H1 (cell line): ENCODE data around the gene TMEM254. TPM values are rescaled to one million over a fixed set of nuclear protein-coding genes. Genes with fewer than 3 reads are reported as not detected.

ENCODE experiments used
- GTF2F1 ChIP-seq: IDR thresholded peaks from 2 replicates; pipeline ENCODE4 v1.6.1; 2012; ENCODE audit warnings: low read depth, low read length, improper control_type of control experiment, borderline replicate concordance
- KDM1A ChIP-seq: fragments of 200-600, 300-600 bp; sonication (generic); IDR thresholded peaks from 2 replicates; pipeline ENCODE4 v1.7.1; 2016; ENCODE audit warnings: mild to moderate bottlenecking, low read length, borderline replicate concordance
- NRF1 ChIP-seq: IDR thresholded peaks from 2 replicates; pipeline ENCODE4 v1.6.1; 2011; ENCODE audit warnings: mild to moderate bottlenecking, low read depth, low read length, improper control_type of control experiment
- SIX5 ChIP-seq: IDR thresholded peaks from 2 replicates; pipeline ENCODE4 v1.6.1; 2011; ENCODE audit warnings: mild to moderate bottlenecking, low read depth, low read length
- polyA plus RNA-seq, 7 experiments: library from polyadenylated mRNA; depleted of rRNA in 3 of 7; stranded (reverse) in 5 of 7; unstranded in 2 of 7; fragments of >200 nt in 5 of 7; fragments of 200-250 nt in 2 of 7; gene quantifications; 1 replicate in 5 of 7; 2 replicates in 1 of 7; 4 replicates in 1 of 7; pipeline versions ENCODE4 v1.2.1 to v1.2.3, GENCODE V29; 2011 to 2013; ENCODE audit warnings: missing spikeins in 2 of 7, mixed read lengths in 2 of 7
- total RNA-seq: library from RNA; stranded (reverse); fragmentation: NEBNext Ultra II Directional; extraction: Animal tissue kit (Norgen Biotek cat#: 25700); gene quantifications from 2 replicates; pipeline ENCODE4 v1.2.1, GENCODE V29; 2021
- TF ChIP-seq, protein P1 (sequence below): fragments of 300-600 bp; sonication (generic); IDR thresholded peaks from 2 replicates; pipeline ENCODE4 v1.7.1; 2012; ENCODE audit warnings: low read length, moderate library complexity, mild to moderate bottlenecking, inconsistent platforms; ENCODE audit not compliant: insufficient replicate concordance

TMEM254 gene
- total and polyA plus RNA-seq, 2 of the 8 experiments (the other 6 are each of a cell fraction or from before 2014, with no cell fraction given) = 26.9 to 61.2 TPM

DNA sequence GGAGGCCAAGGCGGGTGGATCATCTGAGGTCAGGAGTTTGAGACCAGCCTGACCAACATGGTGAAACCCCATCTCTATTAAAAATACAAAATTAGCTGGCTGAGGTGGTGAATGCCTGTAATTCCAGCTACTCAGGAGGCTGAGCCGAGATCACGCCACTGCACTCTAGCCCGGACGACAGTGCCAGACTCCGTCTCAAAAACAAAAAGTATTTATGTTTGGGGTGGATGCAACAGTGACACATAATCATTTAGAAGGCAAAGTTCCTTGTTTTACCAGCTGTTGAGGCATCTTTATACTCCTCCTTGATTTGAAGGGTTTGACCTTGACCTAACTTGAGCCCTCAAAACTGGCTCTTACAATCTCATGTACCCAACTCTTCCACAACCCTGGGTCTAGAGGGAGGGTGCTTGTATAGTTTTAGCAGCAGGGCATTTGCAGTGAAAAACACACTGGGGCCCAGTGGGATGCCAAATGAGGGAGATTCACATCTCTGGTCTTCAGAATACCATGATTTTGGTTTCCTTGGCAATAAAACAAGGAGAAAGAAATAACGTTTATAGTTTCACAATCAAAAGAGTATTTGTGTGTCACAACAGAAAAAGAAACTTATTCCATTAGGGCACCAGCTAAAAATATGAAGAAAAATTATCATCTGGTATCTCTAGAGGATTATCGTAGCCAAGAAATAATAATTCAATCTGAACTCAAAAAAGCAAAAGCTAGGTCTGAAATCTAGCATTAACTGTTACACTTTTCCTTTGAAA is 14.2 kb upstream of the TMEM254 start (continued):
- TF ChIP-seq NRF1 (no peak), GTF2F1 (no peak), KDM1A (no peak), SIX5 (no peak)
- TF ChIP-seq, protein P1, sequence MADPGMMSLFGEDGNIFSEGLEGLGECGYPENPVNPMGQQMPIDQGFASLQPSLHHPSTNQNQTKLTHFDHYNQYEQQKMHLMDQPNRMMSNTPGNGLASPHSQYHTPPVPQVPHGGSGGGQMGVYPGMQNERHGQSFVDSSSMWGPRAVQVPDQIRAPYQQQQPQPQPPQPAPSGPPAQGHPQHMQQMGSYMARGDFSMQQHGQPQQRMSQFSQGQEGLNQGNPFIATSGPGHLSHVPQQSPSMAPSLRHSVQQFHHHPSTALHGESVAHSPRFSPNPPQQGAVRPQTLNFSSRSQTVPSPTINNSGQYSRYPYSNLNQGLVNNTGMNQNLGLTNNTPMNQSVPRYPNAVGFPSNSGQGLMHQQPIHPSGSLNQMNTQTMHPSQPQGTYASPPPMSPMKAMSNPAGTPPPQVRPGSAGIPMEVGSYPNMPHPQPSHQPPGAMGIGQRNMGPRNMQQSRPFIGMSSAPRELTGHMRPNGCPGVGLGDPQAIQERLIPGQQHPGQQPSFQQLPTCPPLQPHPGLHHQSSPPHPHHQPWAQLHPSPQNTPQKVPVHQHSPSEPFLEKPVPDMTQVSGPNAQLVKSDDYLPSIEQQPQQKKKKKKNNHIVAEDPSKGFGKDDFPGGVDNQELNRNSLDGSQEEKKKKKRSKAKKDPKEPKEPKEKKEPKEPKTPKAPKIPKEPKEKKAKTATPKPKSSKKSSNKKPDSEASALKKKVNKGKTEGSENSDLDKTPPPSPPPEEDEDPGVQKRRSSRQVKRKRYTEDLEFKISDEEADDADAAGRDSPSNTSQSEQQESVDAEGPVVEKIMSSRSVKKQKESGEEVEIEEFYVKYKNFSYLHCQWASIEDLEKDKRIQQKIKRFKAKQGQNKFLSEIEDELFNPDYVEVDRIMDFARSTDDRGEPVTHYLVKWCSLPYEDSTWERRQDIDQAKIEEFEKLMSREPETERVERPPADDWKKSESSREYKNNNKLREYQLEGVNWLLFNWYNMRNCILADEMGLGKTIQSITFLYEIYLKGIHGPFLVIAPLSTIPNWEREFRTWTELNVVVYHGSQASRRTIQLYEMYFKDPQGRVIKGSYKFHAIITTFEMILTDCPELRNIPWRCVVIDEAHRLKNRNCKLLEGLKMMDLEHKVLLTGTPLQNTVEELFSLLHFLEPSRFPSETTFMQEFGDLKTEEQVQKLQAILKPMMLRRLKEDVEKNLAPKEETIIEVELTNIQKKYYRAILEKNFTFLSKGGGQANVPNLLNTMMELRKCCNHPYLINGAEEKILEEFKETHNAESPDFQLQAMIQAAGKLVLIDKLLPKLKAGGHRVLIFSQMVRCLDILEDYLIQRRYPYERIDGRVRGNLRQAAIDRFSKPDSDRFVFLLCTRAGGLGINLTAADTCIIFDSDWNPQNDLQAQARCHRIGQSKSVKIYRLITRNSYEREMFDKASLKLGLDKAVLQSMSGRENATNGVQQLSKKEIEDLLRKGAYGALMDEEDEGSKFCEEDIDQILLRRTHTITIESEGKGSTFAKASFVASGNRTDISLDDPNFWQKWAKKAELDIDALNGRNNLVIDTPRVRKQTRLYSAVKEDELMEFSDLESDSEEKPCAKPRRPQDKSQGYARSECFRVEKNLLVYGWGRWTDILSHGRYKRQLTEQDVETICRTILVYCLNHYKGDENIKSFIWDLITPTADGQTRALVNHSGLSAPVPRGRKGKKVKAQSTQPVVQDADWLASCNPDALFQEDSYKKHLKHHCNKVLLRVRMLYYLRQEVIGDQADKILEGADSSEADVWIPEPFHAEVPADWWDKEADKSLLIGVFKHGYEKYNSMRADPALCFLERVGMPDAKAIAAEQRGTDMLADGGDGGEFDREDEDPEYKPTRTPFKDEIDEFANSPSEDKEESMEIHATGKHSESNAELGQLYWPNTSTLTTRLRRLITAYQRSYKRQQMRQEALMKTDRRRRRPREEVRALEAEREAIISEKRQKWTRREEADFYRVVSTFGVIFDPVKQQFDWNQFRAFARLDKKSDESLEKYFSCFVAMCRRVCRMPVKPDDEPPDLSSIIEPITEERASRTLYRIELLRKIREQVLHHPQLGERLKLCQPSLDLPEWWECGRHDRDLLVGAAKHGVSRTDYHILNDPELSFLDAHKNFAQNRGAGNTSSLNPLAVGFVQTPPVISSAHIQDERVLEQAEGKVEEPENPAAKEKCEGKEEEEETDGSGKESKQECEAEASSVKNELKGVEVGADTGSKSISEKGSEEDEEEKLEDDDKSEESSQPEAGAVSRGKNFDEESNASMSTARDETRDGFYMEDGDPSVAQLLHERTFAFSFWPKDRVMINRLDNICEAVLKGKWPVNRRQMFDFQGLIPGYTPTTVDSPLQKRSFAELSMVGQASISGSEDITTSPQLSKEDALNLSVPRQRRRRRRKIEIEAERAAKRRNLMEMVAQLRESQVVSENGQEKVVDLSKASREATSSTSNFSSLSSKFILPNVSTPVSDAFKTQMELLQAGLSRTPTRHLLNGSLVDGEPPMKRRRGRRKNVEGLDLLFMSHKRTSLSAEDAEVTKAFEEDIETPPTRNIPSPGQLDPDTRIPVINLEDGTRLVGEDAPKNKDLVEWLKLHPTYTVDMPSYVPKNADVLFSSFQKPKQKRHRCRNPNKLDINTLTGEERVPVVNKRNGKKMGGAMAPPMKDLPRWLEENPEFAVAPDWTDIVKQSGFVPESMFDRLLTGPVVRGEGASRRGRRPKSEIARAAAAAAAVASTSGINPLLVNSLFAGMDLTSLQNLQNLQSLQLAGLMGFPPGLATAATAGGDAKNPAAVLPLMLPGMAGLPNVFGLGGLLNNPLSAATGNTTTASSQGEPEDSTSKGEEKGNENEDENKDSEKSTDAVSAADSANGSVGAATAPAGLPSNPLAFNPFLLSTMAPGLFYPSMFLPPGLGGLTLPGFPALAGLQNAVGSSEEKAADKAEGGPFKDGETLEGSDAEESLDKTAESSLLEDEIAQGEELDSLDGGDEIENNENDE = no peak
